ENCODE measurements around the gene ARID2.

DNA sequence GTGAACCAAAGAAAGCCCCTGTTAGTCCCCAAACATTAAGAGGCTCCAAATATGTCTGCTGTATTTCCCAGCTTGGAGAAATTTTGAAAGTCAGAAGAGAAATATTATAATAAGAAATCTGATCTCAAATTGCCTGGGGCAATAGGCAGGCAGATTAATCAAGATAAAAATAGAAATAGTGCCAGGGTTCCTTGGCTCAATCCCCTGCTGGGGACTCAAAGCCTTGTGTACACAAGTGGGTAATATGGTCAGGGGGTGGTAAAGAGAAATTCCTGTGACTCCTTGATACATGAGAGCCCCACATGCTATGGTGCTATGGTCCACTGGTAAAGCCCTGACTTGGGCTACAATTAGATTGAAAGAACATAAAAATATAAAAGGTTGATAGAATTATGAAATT lies 41.3 kb upstream of the ARID2 start:
- TF ChIP-seq, protein P1, sequence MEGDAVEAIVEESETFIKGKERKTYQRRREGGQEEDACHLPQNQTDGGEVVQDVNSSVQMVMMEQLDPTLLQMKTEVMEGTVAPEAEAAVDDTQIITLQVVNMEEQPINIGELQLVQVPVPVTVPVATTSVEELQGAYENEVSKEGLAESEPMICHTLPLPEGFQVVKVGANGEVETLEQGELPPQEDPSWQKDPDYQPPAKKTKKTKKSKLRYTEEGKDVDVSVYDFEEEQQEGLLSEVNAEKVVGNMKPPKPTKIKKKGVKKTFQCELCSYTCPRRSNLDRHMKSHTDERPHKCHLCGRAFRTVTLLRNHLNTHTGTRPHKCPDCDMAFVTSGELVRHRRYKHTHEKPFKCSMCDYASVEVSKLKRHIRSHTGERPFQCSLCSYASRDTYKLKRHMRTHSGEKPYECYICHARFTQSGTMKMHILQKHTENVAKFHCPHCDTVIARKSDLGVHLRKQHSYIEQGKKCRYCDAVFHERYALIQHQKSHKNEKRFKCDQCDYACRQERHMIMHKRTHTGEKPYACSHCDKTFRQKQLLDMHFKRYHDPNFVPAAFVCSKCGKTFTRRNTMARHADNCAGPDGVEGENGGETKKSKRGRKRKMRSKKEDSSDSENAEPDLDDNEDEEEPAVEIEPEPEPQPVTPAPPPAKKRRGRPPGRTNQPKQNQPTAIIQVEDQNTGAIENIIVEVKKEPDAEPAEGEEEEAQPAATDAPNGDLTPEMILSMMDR (IDR thresholded peaks at IDR 0.05; ENCODE audit: low read depth, low read length, poor library complexity, severe bottlenecking) = no peak
- no peak for TF ChIP-seq EZH2phosphoT487 (IDR thresholded peaks at IDR 0.05; ENCODE audit: borderline replicate concordance, low read length)

All from DOHH2 (cell line).